Keratinocyte (primary cell): Measurements from ENCODE around the gene OXNAD1. TPM values are rescaled to one million over a fixed set of nuclear protein-coding genes. Genes with fewer than 3 reads are reported as not detected.

Experiments used
- DNase-seq: peaks from one replicate; pipeline ENCODE4 v3.0.0-alpha.2; 2011; ENCODE audit warnings: low read depth, missing footprints, low spot score
- FAIRE-seq: peaks from 2 replicates; lab custom pipeline; 2011; peaks lifted over from hg19 to GRCh38; lab: Jason Lieb, UNC
- H2AFZ ChIP-seq: 2 replicates; pipeline ENCODE4 v1.6.0; 2012; ENCODE audit warnings: low read length, control low read depth, inconsistent platforms; ENCODE audit not compliant: control insufficient read depth
- H3K27ac ChIP-seq: 2 replicates; pipeline ENCODE4 v1.5.1; 2011; ENCODE audit warnings: low read length; ENCODE audit not compliant: control insufficient read depth, insufficient read depth
- H3K27me3 ChIP-seq: 3 replicates; pipeline ENCODE4 v1.6.0; 2011; ENCODE audit warnings: low read length; ENCODE audit not compliant: control insufficient read depth, insufficient read depth; ENCODE audit errors: extremely low read depth
- H3K36me3 ChIP-seq, 2 experiments: 2 replicates in 1 of 2; 3 replicates in 1 of 2; pipeline ENCODE4 v1.5.1; 2011; ENCODE audit warnings: low read length in 2 of 2, mild to moderate bottlenecking in 1 of 2; ENCODE audit not compliant: control insufficient read depth in 2 of 2, insufficient read depth in 2 of 2; ENCODE audit errors: extremely low read depth in 1 of 2
- H3K4me1 ChIP-seq: 3 replicates; pipeline ENCODE4 v1.5.1; 2011; ENCODE audit warnings: low read length; ENCODE audit not compliant: control insufficient read depth, insufficient read depth; ENCODE audit errors: extremely low read depth
- H3K4me2 ChIP-seq: 3 replicates; pipeline ENCODE4 v1.6.0; 2011; ENCODE audit warnings: low read depth, low read length; ENCODE audit not compliant: control insufficient read depth, insufficient read depth; ENCODE audit errors: extremely low read depth
- H3K4me3 ChIP-seq, 3 experiments: fragments of 200-600 bp in 1 of 3; sonication (generic) in 1 of 3; 2 replicates in 2 of 3; 3 replicates in 1 of 3; pipeline ENCODE4 v1.5.1; 2011 to 2016; ENCODE audit warnings: low read length in 3 of 3, mild to moderate bottlenecking in 3 of 3, control low read depth in 2 of 3, inconsistent platforms in 1 of 3, low read depth in 1 of 3, mixed read lengths in 1 of 3, mixed run types in 1 of 3, moderate library complexity in 1 of 3; ENCODE audit not compliant: control insufficient read depth in 2 of 3, insufficient read depth in 2 of 3; ENCODE audit errors: extremely low read depth in 1 of 3
- H3K79me2 ChIP-seq: 2 replicates; pipeline ENCODE4 v1.6.0; 2012; ENCODE audit warnings: low read length; ENCODE audit not compliant: control insufficient read depth, insufficient read depth
- H3K9ac ChIP-seq: 3 replicates; pipeline ENCODE4 v1.6.0; 2011; ENCODE audit warnings: low read length; ENCODE audit not compliant: control insufficient read depth, insufficient read depth; ENCODE audit errors: extremely low read depth
- H3K9me1 ChIP-seq: 3 replicates; pipeline ENCODE4 v1.6.0; 2011; ENCODE audit warnings: low read length; ENCODE audit not compliant: control insufficient read depth, insufficient read depth; ENCODE audit errors: extremely low read depth
- H3K9me3 ChIP-seq: 2 replicates; pipeline ENCODE4 v1.5.1; 2012; ENCODE audit warnings: low read depth, low read length; ENCODE audit not compliant: control insufficient read depth
- H4K20me1 ChIP-seq: 3 replicates; pipeline ENCODE4 v1.6.0; 2011; ENCODE audit warnings: low read length; ENCODE audit not compliant: control insufficient read depth, insufficient read depth; ENCODE audit errors: extremely low read depth
- CTCF ChIP-seq, 3 experiments: IDR thresholded peaks in 1 of 3; conservative IDR thresholded peaks in 1 of 3; optimal IDR thresholded peaks in 1 of 3; 2 replicates in 2 of 3; 3 replicates in 1 of 3; pipeline versions ENCODE3 to v1.5.1; 2011; ENCODE audit warnings: low read length in 3 of 3, mild to moderate bottlenecking in 3 of 3, moderate library complexity in 2 of 3, control low read depth in 1 of 3, inconsistent platforms in 1 of 3; ENCODE audit not compliant: insufficient read depth in 2 of 3; ENCODE audit errors: extremely low read depth in 1 of 3
- EZH2 ChIP-seq: IDR thresholded peaks from one replicate; pipeline ENCODE4 v1.6.1; 2012; ENCODE audit warnings: inconsistent platforms, mild to moderate bottlenecking, low read length, moderate library complexity
- dilution Hi-C: fragments of 300-500 bp; cut with MboI; formaldehyde crosslinking; loops from one replicate; pipeline ENCODE4 v1.7.0; 2020; ENCODE audit warnings: low sequenced_read_pairs; ENCODE audit not compliant: extremely low pct_ligation_motif_present
- polyA plus RNA-seq, 5 experiments: library from polyadenylated mRNA; depleted of rRNA in 3 of 5; stranded (reverse) in 3 of 5; stranded (forward) in 1 of 5; unstranded in 1 of 5; fragments of >200 nt; gene quantifications; 1 replicate in 1 of 5; 2 replicates in 3 of 5; 3 replicates in 1 of 5; pipeline versions ENCODE4 v1.2.1 to v1.2.3, GENCODE V29; 2011 to 2012; ENCODE audit warnings: missing spikeins in 2 of 5, low read depth in 1 of 5, low replicate concordance in 1 of 5

The OXNAD1 gene
- polyA plus RNA-seq, 1 donor (not counting 4 experiments of a cell fraction or from before 2014, with no cell fraction given): 15.2 TPM

DNA sequence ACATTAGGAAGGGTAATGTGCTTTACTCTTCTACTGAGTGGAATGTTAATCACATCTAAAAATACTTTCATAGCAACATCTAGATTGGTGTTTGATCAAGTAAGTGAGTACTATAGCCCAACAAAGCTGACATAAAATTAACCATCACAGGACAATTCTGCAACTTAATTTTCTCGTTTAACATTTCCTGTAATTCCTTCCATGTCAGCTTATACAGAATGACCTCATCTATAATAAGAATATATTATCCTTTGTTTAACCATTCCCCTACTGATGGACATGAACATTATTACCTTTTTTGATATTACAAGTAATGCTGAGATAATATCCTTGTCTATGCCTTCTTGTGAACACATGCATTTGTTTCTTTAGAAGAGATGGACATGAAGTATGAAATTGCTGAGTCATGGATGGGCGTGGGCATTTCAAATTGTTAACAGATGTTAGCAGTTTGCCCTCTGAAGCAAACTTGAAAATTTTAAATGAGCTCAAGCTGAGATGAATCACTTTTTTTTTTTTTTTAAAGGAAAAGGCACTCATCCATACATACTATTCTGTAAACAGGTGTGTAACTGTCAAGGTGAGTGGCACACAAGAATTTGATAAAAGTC is 85.1 kb downstream of the OXNAD1 start:
- H2AFZ ChIP-seq: no peak overlapping the region
- no peak overlapping the region for H3K4me3 ChIP-seq
- H3K4me1 ChIP-seq: no peaks in the 10 kb centered on the region
- H3K79me2 ChIP-seq: no peaks in the 10 kb centered on the region
- no peak for DNase-seq
- H3K27me3 ChIP-seq: no peaks in the 10 kb centered on the region
- dilution Hi-C loops: no loop called here
- no peak for TF ChIP-seq CTCF (optimal IDR thresholded peaks at IDR 0.05 in 1 of 3, IDR thresholded peaks at IDR 0.05 in 1 of 3, conservative IDR thresholded peaks at IDR 0.05 in 1 of 3; ENCODE audit: extremely low read depth in 1 of 3, insufficient read depth in 2 of 3, low read length in 3 of 3)
- no peak for TF ChIP-seq EZH2
- no peaks in the 10 kb centered on the region for H3K9me3 ChIP-seq
- no peak for FAIRE-seq
- H3K27ac ChIP-seq: no peak overlapping the region
- peaks cover 2 to 6% of the 10 kb centered on the region in 2 experiments for H3K36me3 ChIP-seq
- H3K9me1 ChIP-seq: no peaks in the 10 kb centered on the region
- no peaks in the 10 kb centered on the region for H4K20me1 ChIP-seq
- no peak overlapping the region for H3K9ac ChIP-seq
- no peak overlapping the region for H3K4me2 ChIP-seq

DNA sequence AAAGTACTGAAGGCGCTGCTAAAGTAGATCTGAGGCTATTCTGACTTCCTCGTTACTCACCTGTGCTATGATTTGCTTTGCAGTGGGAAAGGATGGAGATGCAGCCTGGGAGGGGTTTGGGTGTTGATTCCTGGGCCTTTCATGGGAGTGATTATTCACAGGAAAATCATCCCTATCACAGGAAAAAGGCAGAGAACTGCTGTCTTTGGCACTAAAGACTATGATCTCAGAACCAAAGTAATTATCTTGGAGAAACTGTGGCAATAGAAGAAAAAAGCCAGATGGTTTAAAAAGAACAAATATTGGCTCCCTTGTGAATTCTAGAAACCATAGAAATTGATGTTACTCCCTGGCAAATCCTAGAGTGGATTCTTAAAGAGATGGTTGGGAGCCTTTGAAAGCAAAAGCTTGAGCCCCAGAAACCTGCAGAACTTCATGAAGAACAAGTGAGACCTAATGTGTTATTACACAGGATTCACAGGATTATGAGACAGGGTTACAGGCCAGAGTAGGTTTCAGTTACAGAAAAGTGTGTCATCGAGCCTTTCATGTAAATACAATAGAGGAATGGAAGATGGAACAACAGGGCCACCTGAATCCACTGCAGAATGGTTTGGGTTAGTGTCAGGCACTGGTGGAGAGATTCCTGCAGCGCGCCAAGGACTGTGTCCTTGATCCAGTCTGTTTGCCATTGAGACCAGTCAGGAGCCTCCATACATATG is 85.7 kb downstream of the OXNAD1 start:
- H3K4me2 ChIP-seq: no peak overlapping the region

More for the DNA sequence above, 85.7 kb downstream of the OXNAD1 start:
- no peaks in the 10 kb centered on the region for H3K27me3 ChIP-seq
- dilution Hi-C loops: no loop called here
- FAIRE-seq: no peak
- H3K4me3 ChIP-seq: no peak overlapping the region
- DNase-seq: no peak
- no peaks in the 10 kb centered on the region for H3K79me2 ChIP-seq
- no peak overlapping the region for H2AFZ ChIP-seq
- H3K36me3 ChIP-seq: peaks cover 0 to 4% of the 10 kb centered on the region in 2 experiments
- no peaks in the 10 kb centered on the region for H4K20me1 ChIP-seq
- H3K9me1 ChIP-seq: no peaks in the 10 kb centered on the region
- TF ChIP-seq EZH2: no peak
- TF ChIP-seq CTCF (optimal IDR thresholded peaks at IDR 0.05 in 1 of 3, IDR thresholded peaks at IDR 0.05 in 1 of 3, conservative IDR thresholded peaks at IDR 0.05 in 1 of 3; ENCODE audit: extremely low read depth in 1 of 3, insufficient read depth in 2 of 3, low read length in 3 of 3): no peak
- no peaks in the 10 kb centered on the region for H3K4me1 ChIP-seq
- no peak overlapping the region for H3K9ac ChIP-seq
- no peaks in the 10 kb centered on the region for H3K9me3 ChIP-seq
- H3K27ac ChIP-seq: no peak overlapping the region
